ENCODE measurements around the gene DMBT1. TPM values are rescaled to one million over a fixed set of nuclear protein-coding genes. Genes with fewer than 3 reads are reported as not detected.

DMBT1 gene
- total RNA-seq, 4 donors from 2014 or later = 0.63 TPM; not detected in 3

DNA sequence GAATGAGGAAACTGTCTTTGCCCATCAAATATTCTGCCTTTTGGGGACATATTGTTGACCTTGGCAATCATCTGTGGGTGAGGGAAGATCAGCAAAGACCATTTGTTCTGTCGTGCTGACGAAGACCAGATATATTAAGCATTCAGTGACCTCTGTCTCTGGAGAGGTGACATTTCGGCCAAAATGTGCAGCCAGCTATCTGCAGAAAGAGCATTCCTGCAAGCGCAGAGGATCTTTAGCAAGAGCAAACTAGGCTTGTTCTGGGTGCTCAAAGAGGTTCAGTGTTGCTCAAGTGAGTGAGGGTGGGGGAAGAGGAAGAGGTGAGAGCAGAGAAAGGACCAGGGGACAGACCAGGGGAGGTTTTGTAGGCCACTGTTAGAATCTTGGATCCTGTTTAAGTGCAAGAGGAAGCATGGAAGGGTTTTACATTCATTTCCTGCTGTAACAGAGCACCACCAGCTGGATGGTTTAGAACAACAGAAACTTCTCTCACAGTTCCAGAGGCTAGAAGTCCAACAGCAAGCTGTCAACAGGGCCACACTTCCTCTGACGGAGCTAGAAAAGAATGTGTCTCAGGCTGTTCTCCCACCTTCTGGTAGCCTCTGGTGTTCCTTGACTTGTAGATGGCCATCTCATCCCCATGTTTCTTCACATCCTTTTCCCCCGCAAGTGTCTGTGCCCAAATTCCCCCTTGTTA, 127.9 kb downstream of the DMBT1 start:
- WGBS = 57% methylated on average over 6 of the region's 6 CpGs
- peaks cover 0 to 8% (median 6%) of the 10 kb centered on the region in 4 donors for H3K4me1 ChIP-seq
- intact Hi-C loops (cut with DNase I) = no loop called here
- no peaks in the 10 kb centered on the region for H3K9me3 ChIP-seq
- H3K36me3 ChIP-seq = no peaks in the 10 kb centered on the region
- H3K27me3 ChIP-seq = peaks cover 0 to 10% (median 0%) of the 10 kb centered on the region in 4 donors
- peak overlapping the region in 1 of 4 donors; percentile 36 for H3K27ac ChIP-seq (replicated peaks in 1 of 4)
- TF ChIP-seq POLR2A (IDR thresholded peaks at IDR 0.05; ENCODE audit: low read depth) (no peak), POLR2AphosphoS5 (IDR thresholded peaks at IDR 0.05) (no peak), EP300 (IDR thresholded peaks at IDR 0.05) (no peak)
- TF ChIP-seq, protein P1, sequence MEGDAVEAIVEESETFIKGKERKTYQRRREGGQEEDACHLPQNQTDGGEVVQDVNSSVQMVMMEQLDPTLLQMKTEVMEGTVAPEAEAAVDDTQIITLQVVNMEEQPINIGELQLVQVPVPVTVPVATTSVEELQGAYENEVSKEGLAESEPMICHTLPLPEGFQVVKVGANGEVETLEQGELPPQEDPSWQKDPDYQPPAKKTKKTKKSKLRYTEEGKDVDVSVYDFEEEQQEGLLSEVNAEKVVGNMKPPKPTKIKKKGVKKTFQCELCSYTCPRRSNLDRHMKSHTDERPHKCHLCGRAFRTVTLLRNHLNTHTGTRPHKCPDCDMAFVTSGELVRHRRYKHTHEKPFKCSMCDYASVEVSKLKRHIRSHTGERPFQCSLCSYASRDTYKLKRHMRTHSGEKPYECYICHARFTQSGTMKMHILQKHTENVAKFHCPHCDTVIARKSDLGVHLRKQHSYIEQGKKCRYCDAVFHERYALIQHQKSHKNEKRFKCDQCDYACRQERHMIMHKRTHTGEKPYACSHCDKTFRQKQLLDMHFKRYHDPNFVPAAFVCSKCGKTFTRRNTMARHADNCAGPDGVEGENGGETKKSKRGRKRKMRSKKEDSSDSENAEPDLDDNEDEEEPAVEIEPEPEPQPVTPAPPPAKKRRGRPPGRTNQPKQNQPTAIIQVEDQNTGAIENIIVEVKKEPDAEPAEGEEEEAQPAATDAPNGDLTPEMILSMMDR (IDR thresholded peaks at IDR 0.05) = no peak
- H3K4me3 ChIP-seq = no peak overlapping the region
- no peak for DNase-seq (ENCODE audit: extremely low spot score)

DNA sequence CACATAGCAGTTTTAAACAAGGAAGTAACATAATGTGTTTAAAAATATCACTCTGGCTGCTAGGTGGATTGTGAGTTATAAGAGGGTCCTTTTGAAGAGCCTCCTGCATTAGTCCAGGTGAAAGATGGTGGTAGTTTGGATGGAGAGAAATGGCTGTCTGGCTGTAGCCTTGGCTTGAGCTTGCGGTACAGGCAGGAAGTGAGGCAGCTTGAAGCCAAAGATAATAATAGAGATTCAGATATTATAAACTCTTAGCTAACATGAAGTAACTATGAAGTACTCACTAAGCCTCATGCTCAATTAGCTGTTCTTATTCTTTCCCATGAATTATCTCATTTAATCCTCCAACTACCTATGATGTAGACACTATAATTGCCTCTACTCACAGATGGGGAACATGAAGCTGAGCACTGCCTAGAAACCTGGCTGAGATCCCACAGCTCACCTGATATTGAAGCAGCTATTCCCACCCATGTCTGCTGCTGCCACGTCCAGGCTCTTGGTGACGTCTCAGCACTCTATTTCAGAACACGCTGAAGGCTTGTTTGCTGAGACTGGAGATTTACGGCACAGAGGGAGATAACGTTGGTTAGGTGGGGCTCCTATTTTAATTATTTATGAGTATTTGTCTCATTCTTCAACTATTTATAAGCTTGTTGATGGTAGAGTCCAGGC, 128.7 kb downstream of the DMBT1 start:
- H3K27ac ChIP-seq (replicated peaks in 1 of 4) = peak overlapping the region in 1 of 4 donors; percentile 36
- peaks cover 0 to 8% (median 6%) of the 10 kb centered on the region in 4 donors for H3K4me1 ChIP-seq
- no peak for DNase-seq (ENCODE audit: extremely low spot score)
- H3K9me3 ChIP-seq = no peaks in the 10 kb centered on the region
- no peak overlapping the region for H3K4me3 ChIP-seq
- intact Hi-C loops (cut with DNase I) = no loop called here
- 73% methylated on average over 6 of the region's 6 CpGs for WGBS
- no peaks in the 10 kb centered on the region for H3K36me3 ChIP-seq
- H3K27me3 ChIP-seq = peaks cover 0 to 10% (median 0%) of the 10 kb centered on the region in 4 donors
- TF ChIP-seq POLR2A (IDR thresholded peaks at IDR 0.05; ENCODE audit: low read depth) = no peak
- TF ChIP-seq, protein P1 (IDR thresholded peaks at IDR 0.05) = no peak
- TF ChIP-seq EP300 (IDR thresholded peaks at IDR 0.05) = no peak
- no peak for TF ChIP-seq POLR2AphosphoS5 (IDR thresholded peaks at IDR 0.05)

DNA sequence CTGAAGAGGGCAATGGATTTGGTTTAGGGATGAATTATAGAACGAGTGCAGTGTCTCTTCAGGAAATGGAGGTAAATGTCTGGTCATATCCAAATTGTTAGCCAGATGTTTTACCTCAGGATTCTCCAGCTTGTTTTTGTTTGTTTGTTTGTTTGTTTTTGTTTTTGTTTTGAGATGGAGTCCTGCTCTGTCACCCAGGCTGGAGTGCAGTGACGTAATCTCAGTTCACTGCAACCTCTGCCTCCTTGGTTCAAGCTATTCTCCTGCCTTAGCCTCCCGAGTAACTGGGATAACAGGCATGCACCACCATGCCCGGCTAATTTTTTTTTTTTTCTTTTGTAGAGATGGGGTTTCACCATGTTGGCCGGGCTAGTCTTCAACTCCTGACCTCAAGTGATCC, 132.2 kb downstream of the DMBT1 start:
- intact Hi-C loops (cut with DNase I) = no loop called here
- Histone ChIP-seq H3K36me3 (no peaks in the 10 kb centered on the region), H3K4me3 (no peak overlapping the region), H3K27ac (replicated peaks in 1 of 4) (no peak overlapping the region), H3K9me3 (no peaks in the 10 kb centered on the region), H3K27me3 (peaks cover 0 to 5% (median 0%) of the 10 kb centered on the region in 4 donors), H3K4me1 (peaks cover 0 to 8% (median 6%) of the 10 kb centered on the region in 4 donors)
- 79% methylated on average over 5 of the region's 5 CpGs for WGBS
- DNase-seq (ENCODE audit: extremely low spot score) = no peak
- TF ChIP-seq EP300 (IDR thresholded peaks at IDR 0.05) (no peak), POLR2A (IDR thresholded peaks at IDR 0.05; ENCODE audit: low read depth) (no peak), POLR2AphosphoS5 (IDR thresholded peaks at IDR 0.05) (no peak)
- TF ChIP-seq, protein P1 (IDR thresholded peaks at IDR 0.05) = no peak

Other genes starting within 250 kb of the DMBT1 start
- gene PLEKHA1, start 186.0 kb upstream of the DMBT1 start, total RNA-seq = 100 to 1,000 TPM in 1 of 4 donors, 10 to 100 TPM in 3; 51.4 to 101 (median 62.1) TPM
- 1 to 10 TPM in 1 of 4 donors, not detected in 3; 1.2 TPM for gene ARMS2, start 106.1 kb upstream of the DMBT1 start, total RNA-seq
- gene HTRA1, start 99.2 kb upstream of the DMBT1 start, total RNA-seq = 100 to 1,000 TPM; 101 to 146 (median 109) TPM
- gene C10orf120, start 139.1 kb downstream of the DMBT1 start, total RNA-seq = not detected